Measurements from ENCODE around the gene SCEL. TPM values are rescaled to one million over a fixed set of nuclear protein-coding genes. Genes with fewer than 3 reads are reported as not detected.
"Not testable (repeated sequence)": the region's sequence is repeated elsewhere in the genome, so short reads cannot be mapped to it uniquely, and the experiment has no call there.

SCEL gene
- total RNA-seq, 2 donors from 2014 or later: 0.35 TPM; not detected in 1

DNA sequence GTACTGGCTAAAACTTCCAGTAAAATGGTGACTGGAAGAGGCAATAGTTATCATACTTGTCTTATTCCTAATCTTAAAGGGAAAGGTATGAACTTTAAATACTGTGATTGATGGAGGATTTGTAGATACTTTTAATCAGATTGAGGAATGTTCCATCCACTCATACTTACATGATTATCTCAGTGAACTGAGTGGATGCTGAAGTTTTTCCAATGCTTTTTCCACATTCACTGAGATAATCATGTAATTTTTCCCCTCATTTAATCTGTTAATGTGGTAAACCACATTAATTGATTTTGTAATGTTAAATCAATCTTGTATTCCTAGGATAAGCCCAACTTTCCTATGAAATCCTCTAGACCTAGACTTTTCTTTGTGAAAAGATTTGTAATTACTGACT lies 17.2 kb upstream of the SCEL start:
- H3K36me3 ChIP-seq: no peaks in the 10 kb centered on the region
- H3K4me1 ChIP-seq: no peaks in the 10 kb centered on the region
- H3K4me3 ChIP-seq: no peak overlapping the region
- H3K27me3 ChIP-seq: no peaks in the 10 kb centered on the region
- TF ChIP-seq, protein P1, sequence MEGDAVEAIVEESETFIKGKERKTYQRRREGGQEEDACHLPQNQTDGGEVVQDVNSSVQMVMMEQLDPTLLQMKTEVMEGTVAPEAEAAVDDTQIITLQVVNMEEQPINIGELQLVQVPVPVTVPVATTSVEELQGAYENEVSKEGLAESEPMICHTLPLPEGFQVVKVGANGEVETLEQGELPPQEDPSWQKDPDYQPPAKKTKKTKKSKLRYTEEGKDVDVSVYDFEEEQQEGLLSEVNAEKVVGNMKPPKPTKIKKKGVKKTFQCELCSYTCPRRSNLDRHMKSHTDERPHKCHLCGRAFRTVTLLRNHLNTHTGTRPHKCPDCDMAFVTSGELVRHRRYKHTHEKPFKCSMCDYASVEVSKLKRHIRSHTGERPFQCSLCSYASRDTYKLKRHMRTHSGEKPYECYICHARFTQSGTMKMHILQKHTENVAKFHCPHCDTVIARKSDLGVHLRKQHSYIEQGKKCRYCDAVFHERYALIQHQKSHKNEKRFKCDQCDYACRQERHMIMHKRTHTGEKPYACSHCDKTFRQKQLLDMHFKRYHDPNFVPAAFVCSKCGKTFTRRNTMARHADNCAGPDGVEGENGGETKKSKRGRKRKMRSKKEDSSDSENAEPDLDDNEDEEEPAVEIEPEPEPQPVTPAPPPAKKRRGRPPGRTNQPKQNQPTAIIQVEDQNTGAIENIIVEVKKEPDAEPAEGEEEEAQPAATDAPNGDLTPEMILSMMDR (IDR thresholded peaks at IDR 0.05): no peak
- no peak overlapping the region for H3K27ac ChIP-seq
- no peak for DNase-seq (ENCODE audit: low spot score)
- H3K9me3 ChIP-seq: no peaks in the 10 kb centered on the region

- not testable (repeated sequence) for DNase-seq (ENCODE audit: low spot score); H3K4me3 ChIP-seq; H3K36me3 ChIP-seq; H3K4me1 ChIP-seq; H3K9me3 ChIP-seq; H3K27me3 ChIP-seq; H3K27ac ChIP-seq
Observed at GRCh38 chr13:77519396-77519795, 16.1 kb upstream of the SCEL start.

DNA sequence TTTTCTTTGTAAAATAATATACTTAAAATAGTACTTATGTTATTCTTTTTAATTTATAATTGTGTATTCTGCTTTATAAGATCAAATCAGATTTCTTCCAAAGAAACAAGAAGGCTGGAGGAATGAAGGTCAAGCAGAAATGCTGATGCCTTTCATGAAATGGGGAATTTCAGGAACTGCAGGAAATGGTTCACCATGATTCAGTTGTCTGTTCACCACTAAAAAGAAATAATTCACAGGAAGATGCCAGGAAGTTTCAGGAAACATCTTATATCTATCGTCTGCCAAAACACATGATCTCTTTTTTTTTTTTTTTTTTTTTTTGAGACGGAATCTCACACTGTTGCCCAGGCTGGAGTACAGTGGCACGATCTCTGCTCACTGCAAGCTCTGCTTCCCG lies 15.7 kb upstream of the SCEL start:
- no peaks in the 10 kb centered on the region for H3K9me3 ChIP-seq
- TF ChIP-seq, protein P1 (IDR thresholded peaks at IDR 0.05): no peak
- DNase-seq (ENCODE audit: low spot score): no peak
- H3K36me3 ChIP-seq: no peaks in the 10 kb centered on the region
- no peak overlapping the region for H3K27ac ChIP-seq
- no peaks in the 10 kb centered on the region for H3K4me1 ChIP-seq
- H3K27me3 ChIP-seq: no peaks in the 10 kb centered on the region
- H3K4me3 ChIP-seq: no peak overlapping the region

DNA sequence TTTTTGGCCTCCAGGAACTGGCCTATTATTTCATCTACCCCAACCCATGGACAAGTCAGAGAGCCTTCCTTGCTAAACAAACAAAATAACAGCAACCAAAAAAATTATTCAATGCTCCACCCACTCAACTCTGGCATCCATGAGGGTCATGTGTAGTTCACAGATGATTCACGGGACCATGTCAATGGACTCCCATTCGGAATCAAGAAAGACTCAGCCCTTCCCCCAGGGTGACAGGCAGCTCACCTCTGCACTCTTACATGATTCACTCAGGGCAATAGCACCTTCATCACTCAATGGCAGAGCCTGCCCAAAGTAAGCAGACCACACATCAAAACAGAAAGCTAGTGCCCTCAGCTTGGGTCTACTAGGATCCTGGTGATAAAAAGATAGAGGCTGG lies 14.3 kb upstream of the SCEL start:
- no peaks in the 10 kb centered on the region for H3K4me1 ChIP-seq
- no peak for DNase-seq (ENCODE audit: low spot score)
- no peak overlapping the region for H3K4me3 ChIP-seq
- no peak overlapping the region for H3K27ac ChIP-seq
- H3K36me3 ChIP-seq: no peaks in the 10 kb centered on the region
- H3K27me3 ChIP-seq: no peaks in the 10 kb centered on the region
- H3K9me3 ChIP-seq: no peaks in the 10 kb centered on the region
- TF ChIP-seq, protein P1 (IDR thresholded peaks at IDR 0.05): no peak

DNA sequence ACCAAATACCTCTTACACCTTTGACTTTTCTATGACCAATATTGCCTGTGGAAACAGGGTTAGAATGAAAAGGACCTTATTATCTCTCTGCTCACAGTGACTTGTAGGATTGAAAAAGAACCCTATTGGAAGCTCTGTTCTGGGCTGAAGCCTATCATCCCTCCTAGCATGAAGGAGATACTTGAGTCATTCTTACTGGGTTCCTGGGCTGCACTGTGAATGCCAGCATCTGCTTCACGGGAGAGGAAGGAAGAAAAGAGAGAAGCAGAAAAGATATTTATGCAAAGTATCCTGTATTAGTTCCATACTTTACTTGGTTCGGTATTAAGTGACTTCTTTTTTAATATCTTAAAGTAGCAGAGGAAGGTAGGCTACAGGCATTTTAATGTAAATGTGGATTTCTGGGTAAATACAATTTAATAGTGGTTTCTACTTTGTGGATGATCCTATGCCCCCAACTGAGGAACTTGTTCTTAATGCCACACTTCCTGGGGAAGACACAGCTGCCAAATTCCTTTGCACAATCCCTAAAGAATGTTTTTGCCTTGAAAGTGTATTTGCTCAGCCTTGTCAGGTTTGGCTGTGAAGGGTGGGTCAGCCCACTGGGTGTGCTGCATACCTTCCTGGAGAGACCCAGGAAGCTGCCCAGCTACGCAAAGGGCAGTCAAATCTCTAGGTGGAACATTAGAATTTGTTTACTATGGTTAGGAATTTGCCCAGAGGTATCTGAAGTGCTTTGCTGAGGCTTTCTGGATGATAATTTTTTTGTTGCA lies 13.7 kb upstream of the SCEL start:
- no peaks in the 10 kb centered on the region for H3K36me3 ChIP-seq
- H3K4me1 ChIP-seq: no peaks in the 10 kb centered on the region
- H3K27me3 ChIP-seq: no peaks in the 10 kb centered on the region
- TF ChIP-seq, protein P1 (IDR thresholded peaks at IDR 0.05): no peak
- no peak overlapping the region for H3K27ac ChIP-seq
- no peaks in the 10 kb centered on the region for H3K9me3 ChIP-seq
- DNase-seq (ENCODE audit: low spot score): no peak
- no peak overlapping the region for H3K4me3 ChIP-seq

DNA sequence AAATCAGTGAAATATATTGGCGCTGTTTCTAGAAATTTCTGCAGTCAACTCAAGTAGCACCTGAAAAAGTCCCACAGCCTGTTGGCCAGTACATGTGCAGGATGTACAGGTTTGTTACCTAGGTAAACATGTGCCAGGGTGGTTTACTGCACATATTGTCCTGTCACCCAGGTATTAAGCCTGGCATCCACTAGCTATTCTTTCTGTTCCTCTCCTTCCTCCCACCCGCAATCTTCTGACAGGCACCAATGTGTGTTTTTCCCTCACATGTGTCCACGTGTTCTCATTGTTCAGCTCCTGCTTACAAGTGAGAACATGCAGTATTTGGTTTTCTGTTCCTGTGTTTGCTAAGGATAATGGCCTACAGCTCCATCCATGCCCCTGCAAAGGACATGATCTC lies 13.1 kb upstream of the SCEL start:
- H3K27ac ChIP-seq: no peak overlapping the region
- H3K27me3 ChIP-seq: no peaks in the 10 kb centered on the region
- H3K4me3 ChIP-seq: no peak overlapping the region
- no peaks in the 10 kb centered on the region for H3K9me3 ChIP-seq
- TF ChIP-seq, protein P1 (IDR thresholded peaks at IDR 0.05): no peak
- H3K4me1 ChIP-seq: no peaks in the 10 kb centered on the region
- no peak for DNase-seq (ENCODE audit: low spot score)
- H3K36me3 ChIP-seq: no peaks in the 10 kb centered on the region

Data from right atrium auricular region (tissue), 2 donors.